Esophagus squamous epithelium (tissue), 4 donors: ENCODE data around the gene PRICKLE3.

ENCODE experiments used
- CTCF ChIP-seq, 6 experiments: fragments of 450-650 bp in 4 of 6; fragments of 200-600 bp in 2 of 6; sonication (generic) in 2 of 6; IDR thresholded peaks; one replicate each; pipeline ENCODE4 v1.5.1; 2016 to 2019; ENCODE audit warnings: antibody characterized with exemption in 6 of 6, mild to moderate bottlenecking in 4 of 6, moderate library complexity in 4 of 6
- POLR2A ChIP-seq, 4 donors: fragments of 450-650 bp; IDR thresholded peaks; one replicate each; pipeline ENCODE4 v1.6.1; 2017; ENCODE audit warnings: antibody characterized with exemption in 4 of 4, mild to moderate bottlenecking in 4 of 4, moderate library complexity in 3 of 4

GRCh38 chrX:49184294-49185281 lies 1.6 kb downstream of the PRICKLE3 start:
- TF ChIP-seq POLR2A (IDR thresholded peaks at IDR 0.05) (peak in 3 of 4 donors; percentile 22 to 64 (median 31)), CTCF (IDR thresholded peaks at IDR 0.05) (no peak)
